B cell (primary cell): ENCODE measurements around the gene ZMYND8. TPM values are rescaled to one million over a fixed set of nuclear protein-coding genes. Genes with fewer than 3 reads are reported as not detected.

Source experiments
- ATAC-seq: fragments of 200-7000 bp; cut with Tn5 transposase; one replicate; pipeline ENCODE4 v1.10.0; 2021; ENCODE audit warnings: low read depth, mild to moderate bottlenecking, moderate number of reproducible peaks, moderate library complexity
- CTCF ChIA-PET: fragments of 350-600 bp; sonication (Branson Sonifier 250); formaldehyde crosslinking; loops from one replicate; lab custom pipeline; 2021; ENCODE audit warnings: antibody characterized with exemption, inconsistent platforms; lab: Charles Lee
- POLR2A ChIA-PET: fragments of 350-600 bp; sonication (Branson Sonifier 250); formaldehyde crosslinking; loops from one replicate; lab custom pipeline; 2021; ENCODE audit warnings: antibody characterized with exemption; lab: Charles Lee
- DNase-seq: peaks from one replicate; pipeline ENCODE4 v3.0.0; 2013
- H2AFZ ChIP-seq: 2 replicates; pipeline ENCODE4 v1.6.1; 2012; ENCODE audit warnings: mild to moderate bottlenecking, low read depth, low read length; ENCODE audit not compliant: insufficient read depth, poor library complexity, severe bottlenecking
- H3K27ac ChIP-seq, 2 donors: 1 replicate in 1 of 2; 2 replicates in 1 of 2; pipeline ENCODE4 v1.5.1; 2012 to 2013; ENCODE audit warnings: low read length in 2 of 2, mild to moderate bottlenecking in 2 of 2, moderate library complexity in 1 of 2
- H3K27me3 ChIP-seq, 4 experiments: fragments of 200-600 bp in 1 of 4; sonication (generic) in 1 of 4; replicated peaks in 1 of 4; 1 replicate in 2 of 4; 2 replicates in 2 of 4; pipeline versions ENCODE4 v1.6.1 to v1.7.0; 2013 to 2016; ENCODE audit warnings: low read length in 3 of 4, mild to moderate bottlenecking in 2 of 4, mixed read lengths in 1 of 4, moderate library complexity in 1 of 4; ENCODE audit not compliant: insufficient read depth in 4 of 4, control insufficient read depth in 3 of 4; ENCODE audit errors: control extremely low read depth in 1 of 4
- H3K36me3 ChIP-seq, 2 experiments: replicated peaks in 1 of 2; 1 replicate in 1 of 2; 2 replicates in 1 of 2; pipeline versions ENCODE4 v1.6.1 to v1.7.1; 2013; ENCODE audit warnings: low read length in 1 of 2; ENCODE audit not compliant: insufficient read depth in 2 of 2, control insufficient read depth in 1 of 2; ENCODE audit errors: control extremely low read depth in 1 of 2, extremely low read depth in 1 of 2
- H3K4me1 ChIP-seq, 2 donors: fragments of 200-600 bp in 1 of 2; sonication (generic) in 1 of 2; 1 replicate in 1 of 2; 2 replicates in 1 of 2; pipeline versions ENCODE4 v1.5.1 to v1.6.1; 2013 to 2017; ENCODE audit warnings: low read length in 2 of 2; ENCODE audit not compliant: control insufficient read depth in 2 of 2, insufficient read depth in 2 of 2
- H3K4me2 ChIP-seq: replicated peaks from 2 replicates; pipeline ENCODE3; 2012; ENCODE audit warnings: mild to moderate bottlenecking, low read depth, low read length; ENCODE audit not compliant: poor library complexity, severe bottlenecking
- H3K4me3 ChIP-seq, 5 experiments: fragments of 200-600 bp in 1 of 5; sonication (generic) in 1 of 5; 1 replicate in 3 of 5; 2 replicates in 2 of 5; pipeline versions ENCODE4 v1.5.1 to v1.7.0; 2011 to 2016; ENCODE audit warnings: low read length in 4 of 5, mild to moderate bottlenecking in 4 of 5, low read depth in 2 of 5, control low read depth in 1 of 5, moderate library complexity in 1 of 5; ENCODE audit not compliant: insufficient read depth in 1 of 5; ENCODE audit errors: control extremely low read depth in 1 of 5, extremely low read depth in 1 of 5
- H3K79me2 ChIP-seq: fragments of 200-600 bp; sonication (generic); one replicate; pipeline ENCODE4 v1.6.0; 2016; ENCODE audit warnings: low read length; ENCODE audit not compliant: control insufficient read depth, insufficient read depth
- H3K9ac ChIP-seq: fragments of 200-600 bp; sonication (generic); 2 replicates; pipeline ENCODE4 v1.6.1; 2017; ENCODE audit warnings: mild to moderate bottlenecking, low read length, moderate library complexity
- H3K9me3 ChIP-seq, 3 donors: one replicate each; pipeline versions ENCODE4 v1.6.1 to v1.7.1; 2013; ENCODE audit warnings: low read length in 2 of 3; ENCODE audit not compliant: control insufficient read depth in 2 of 3, insufficient read depth in 1 of 3; ENCODE audit errors: control extremely low read depth in 1 of 3
- H4K20me1 ChIP-seq: 2 replicates; pipeline ENCODE4 v1.6.0; 2012; ENCODE audit warnings: mild to moderate bottlenecking, low read length; ENCODE audit not compliant: insufficient read depth, control insufficient read depth, poor library complexity, severe bottlenecking
- H3K27ac Mint-ChIP-seq: one replicate; pipeline ENCODE4 v1.8.0; 2021; ENCODE audit warnings: mixed read lengths
- H3K27me3 Mint-ChIP-seq: one replicate; pipeline ENCODE4 v1.8.0; 2021; ENCODE audit warnings: mixed read lengths
- H3K4me1 Mint-ChIP-seq: one replicate; pipeline ENCODE4 v1.8.0; 2021; ENCODE audit warnings: mixed read lengths
- H3K4me3 Mint-ChIP-seq: one replicate; pipeline ENCODE4 v1.8.0; 2021; ENCODE audit warnings: mixed read lengths
- H3K9me3 Mint-ChIP-seq: one replicate; pipeline ENCODE4 v1.8.0; 2022; ENCODE audit warnings: mixed read lengths; ENCODE audit not compliant: insufficient read depth
- EZH2 ChIP-seq: IDR thresholded peaks from 2 replicates; pipeline ENCODE4 v1.6.1; 2012; ENCODE audit warnings: borderline replicate concordance, low read depth, mild to moderate bottlenecking, moderate library complexity, low read length; ENCODE audit not compliant: insufficient read depth, poor library complexity, severe bottlenecking
- WGBS: methylation state at CpG from one replicate; pipeline ENCODE4 v1.1.5; 2013; ENCODE audit warnings: missing lambda C conversion rate; ENCODE audit not compliant: insufficient coverage; 5-methylcytosine and 5-hydroxymethylcytosine counted together
- intact Hi-C: fragments of 100-400 bp; cut with micrococcal nuclease; formaldehyde crosslinking; loops from one replicate; pipeline ENCODE4 v1.10.0; 2022
- polyA plus RNA-seq: library from polyadenylated mRNA; depleted of rRNA; stranded (reverse); fragments of >200 nt; gene quantifications from 2 replicates; pipeline ENCODE4 v1.2.3, GENCODE V29; 2012
- total RNA-seq, 2 donors: library from RNA; stranded (reverse); fragments of 120-200 nt in 1 of 2; gene quantifications; 1 replicate in 1 of 2; 2 replicates in 1 of 2; pipeline versions ENCODE4 v1.2.3 to v1.2.4, GENCODE V29; 2013 to 2022
- TF ChIP-seq, protein P1 (sequence below): fragments of 200-600 bp; IDR thresholded peaks from one replicate; pipeline ENCODE4 v1.8.0; 2022; ENCODE audit warnings: antibody characterized with exemption, mild to moderate bottlenecking

Gene ZMYND8
- total and polyA plus RNA-seq, 2 donors (not counting 1 experiment from before 2014, with no cell fraction given), result 20.3 to 67.2 TPM

DNA sequence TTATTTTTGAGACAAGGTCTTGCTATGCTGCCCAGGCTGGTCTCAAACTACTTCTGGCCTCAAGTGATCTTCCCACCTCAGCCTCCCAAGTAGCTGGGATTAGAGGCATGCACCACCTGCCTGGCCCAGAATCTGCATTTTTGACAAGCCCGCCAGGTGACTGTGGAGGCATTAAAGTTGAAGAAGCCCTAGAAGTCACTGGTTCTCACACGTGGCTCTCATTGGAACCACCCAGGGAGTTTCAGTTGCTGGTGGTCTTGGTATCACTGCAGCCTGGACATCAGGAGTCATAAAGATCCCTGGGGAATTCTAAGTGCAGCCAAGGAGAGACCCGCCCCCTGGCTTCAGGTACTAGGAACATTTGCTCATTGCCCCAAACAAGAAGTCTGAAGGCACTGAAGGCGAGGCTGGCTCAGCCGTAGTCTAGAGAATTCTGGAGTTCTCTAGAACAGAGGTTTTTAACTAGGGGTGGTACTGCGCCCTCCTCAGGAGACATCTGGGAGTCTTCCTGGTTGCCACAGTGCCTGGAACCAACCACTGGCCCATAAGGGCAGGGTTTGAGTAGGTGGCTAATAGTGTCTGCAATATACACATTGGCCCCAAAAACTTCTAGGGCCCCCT, 182.8 kb downstream of the ZMYND8 start:
- Histone ChIP-seq H2AFZ (no peak overlapping the region), H3K27me3 (peaks cover 0 to 5% (median 3%) of the 10 kb centered on the region in 4 experiments), H3K4me2 (no peak overlapping the region), H3K4me1 (no peaks in the 10 kb centered on the region), H3K36me3 (no peaks in the 10 kb centered on the region), H3K27ac (no peak overlapping the region), H3K79me2 (no peaks in the 10 kb centered on the region), H4K20me1 (no peaks in the 10 kb centered on the region), H3K9me3 (no peaks in the 10 kb centered on the region), H3K4me3 (no peak overlapping the region), H3K9ac (no peak overlapping the region)
- no peaks in the 10 kb centered on the region for H3K9me3 Mint-ChIP-seq
- DNase-seq (no peak), ATAC-seq (no peak)
- CTCF ChIA-PET, result interaction anchor here (0.7 kb wide), 1 partner anchor 488 kb away, joined by 5 read pairs; no protein-coding TSS in a partner anchor
- H3K27ac Mint-ChIP-seq, result no peak overlapping the region
- WGBS, result 93% methylated on average over 4 of the region's 6 CpGs
- no peaks in the 10 kb centered on the region for H3K4me1 Mint-ChIP-seq
- H3K27me3 Mint-ChIP-seq, result peaks cover 19% of the 10 kb centered on the region
- POLR2A ChIA-PET, result no interaction called here
- no peak for TF ChIP-seq EZH2
- TF ChIP-seq, protein P1, sequence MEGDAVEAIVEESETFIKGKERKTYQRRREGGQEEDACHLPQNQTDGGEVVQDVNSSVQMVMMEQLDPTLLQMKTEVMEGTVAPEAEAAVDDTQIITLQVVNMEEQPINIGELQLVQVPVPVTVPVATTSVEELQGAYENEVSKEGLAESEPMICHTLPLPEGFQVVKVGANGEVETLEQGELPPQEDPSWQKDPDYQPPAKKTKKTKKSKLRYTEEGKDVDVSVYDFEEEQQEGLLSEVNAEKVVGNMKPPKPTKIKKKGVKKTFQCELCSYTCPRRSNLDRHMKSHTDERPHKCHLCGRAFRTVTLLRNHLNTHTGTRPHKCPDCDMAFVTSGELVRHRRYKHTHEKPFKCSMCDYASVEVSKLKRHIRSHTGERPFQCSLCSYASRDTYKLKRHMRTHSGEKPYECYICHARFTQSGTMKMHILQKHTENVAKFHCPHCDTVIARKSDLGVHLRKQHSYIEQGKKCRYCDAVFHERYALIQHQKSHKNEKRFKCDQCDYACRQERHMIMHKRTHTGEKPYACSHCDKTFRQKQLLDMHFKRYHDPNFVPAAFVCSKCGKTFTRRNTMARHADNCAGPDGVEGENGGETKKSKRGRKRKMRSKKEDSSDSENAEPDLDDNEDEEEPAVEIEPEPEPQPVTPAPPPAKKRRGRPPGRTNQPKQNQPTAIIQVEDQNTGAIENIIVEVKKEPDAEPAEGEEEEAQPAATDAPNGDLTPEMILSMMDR, result no peak
- H3K4me3 Mint-ChIP-seq, result no peak overlapping the region
- intact Hi-C loops, result no loop called here

DNA sequence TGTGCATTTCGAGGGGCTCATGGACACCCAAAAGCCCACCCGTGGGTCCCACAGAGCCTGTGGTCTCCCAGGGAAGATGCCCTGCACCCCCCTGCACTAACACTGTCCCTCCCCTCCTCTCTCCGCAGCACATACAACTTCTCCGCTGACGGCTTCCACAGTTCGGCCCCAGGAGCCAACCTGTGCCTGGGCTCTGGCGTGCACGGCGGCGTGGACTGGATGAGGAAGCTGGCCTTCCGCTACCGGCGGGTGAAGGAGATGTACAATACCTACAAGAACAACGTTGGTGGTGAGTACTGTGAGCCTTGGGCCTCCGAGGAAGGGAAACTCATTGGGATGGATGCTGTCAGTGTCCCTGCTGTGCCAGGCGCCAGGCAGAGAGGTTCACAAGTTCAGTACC, 183.9 kb downstream of the ZMYND8 start:
- H3K9me3 ChIP-seq, result no peaks in the 10 kb centered on the region
- no peaks in the 10 kb centered on the region for H3K36me3 ChIP-seq
- H3K27me3 ChIP-seq, result peaks cover 0 to 10% (median 4%) of the 10 kb centered on the region in 4 experiments
- Mint-ChIP-seq H3K27me3 (peaks cover 25% of the 10 kb centered on the region), H3K4me3 (no peak overlapping the region), H3K4me1 (no peaks in the 10 kb centered on the region), H3K9me3 (no peaks in the 10 kb centered on the region), H3K27ac (no peak overlapping the region)
- H3K4me2 ChIP-seq, result no peak overlapping the region
- WGBS, result 89% methylated on average over 15 of the region's 16 CpGs
- H3K4me1 ChIP-seq, result no peaks in the 10 kb centered on the region
- H2AFZ ChIP-seq, result no peak overlapping the region
- no peak overlapping the region for H3K4me3 ChIP-seq
- H3K9ac ChIP-seq, result no peak overlapping the region
- intact Hi-C loops, result no loop called here
- CTCF ChIA-PET, result no interaction called here
- TF ChIP-seq EZH2, result no peak
- TF ChIP-seq, protein P1, result no peak
- no peaks in the 10 kb centered on the region for H3K79me2 ChIP-seq
- DNase-seq, result no peak
- H3K27ac ChIP-seq, result no peak overlapping the region
- POLR2A ChIA-PET, result no interaction called here
- ATAC-seq, result no peak
- H4K20me1 ChIP-seq, result no peaks in the 10 kb centered on the region
